Caco-2 (cell line): ENCODE results near the gene KCTD5. TPM values are rescaled to one million over a fixed set of nuclear protein-coding genes. Genes with fewer than 3 reads are reported as not detected.

Source experiments
- BruUV-seq: library from RNA; stranded (reverse); fragments of 400-500 nt; replicated peaks from 2 replicates; lab custom pipeline; 2021; lab: Mats Ljungman, UMichigan
- CTCF ChIA-PET: fragments of 300-600 bp; sonication (Branson Sonifier 250); formaldehyde crosslinking; loops from one replicate; lab custom pipeline; 2022; ENCODE audit warnings: antibody characterized with exemption; lab: Charles Lee
- POLR2A ChIA-PET: fragments of 300-600 bp; sonication (Branson Sonifier 250); formaldehyde crosslinking; loops from one replicate; lab custom pipeline; 2022; ENCODE audit warnings: antibody characterized with exemption; lab: Charles Lee
- DNase-seq, 2 experiments: peaks; one replicate each; pipeline versions ENCODE4 v3.0.0 to v3.0.0-alpha.2; 2020 to 2022
- H3K27me3 ChIP-seq: replicated peaks from 2 replicates; pipeline ENCODE4 v1.6.0; 2011; ENCODE audit warnings: low read length; ENCODE audit not compliant: control insufficient read depth, insufficient read depth
- H3K36me3 ChIP-seq: 2 replicates; pipeline ENCODE4 v1.5.1; 2011; ENCODE audit warnings: low read length; ENCODE audit not compliant: control insufficient read depth, insufficient read depth
- H3K4me1 ChIP-seq: fragments of 250-450 bp; sonication (Bioruptor Pico); 2 replicates; pipeline ENCODE4 v1.5.1; 2020; ENCODE audit warnings: mild to moderate bottlenecking
- H3K4me3 ChIP-seq: 2 replicates; pipeline ENCODE4 v1.5.1; 2011; ENCODE audit warnings: low read depth, mild to moderate bottlenecking, control low read depth, low read length
- H3K9me3 ChIP-seq: fragments of 250-450 bp; sonication (Bioruptor Pico); 2 replicates; pipeline ENCODE4 v1.5.1; 2020; ENCODE audit warnings: mild to moderate bottlenecking, moderate library complexity
- H3K27ac Mint-ChIP-seq: one replicate; pipeline ENCODE4 v1.8.0; 2022; ENCODE audit warnings: mixed read lengths; ENCODE audit not compliant: unreplicated experiment
- H3K27me3 Mint-ChIP-seq: one replicate; pipeline ENCODE4 v1.8.0; 2022; ENCODE audit warnings: mixed read lengths; ENCODE audit not compliant: insufficient read depth, unreplicated experiment
- H3K36me3 Mint-ChIP-seq: one replicate; pipeline ENCODE4 v1.8.0; 2022; ENCODE audit warnings: mild to moderate bottlenecking, mixed read lengths; ENCODE audit not compliant: insufficient read depth, unreplicated experiment
- H3K4me1 Mint-ChIP-seq: one replicate; pipeline ENCODE4 v1.8.0; 2022; ENCODE audit warnings: low read depth, mixed read lengths; ENCODE audit not compliant: unreplicated experiment
- H3K4me3 Mint-ChIP-seq: one replicate; pipeline ENCODE4 v1.8.0; 2022; ENCODE audit warnings: mild to moderate bottlenecking, moderate library complexity, mixed read lengths; ENCODE audit not compliant: unreplicated experiment
- H3K9me3 Mint-ChIP-seq: one replicate; pipeline ENCODE4 v1.8.0; 2022; ENCODE audit warnings: mixed read lengths; ENCODE audit not compliant: unreplicated experiment
- intact Hi-C: fragments of 100-400 bp; cut with micrococcal nuclease; formaldehyde crosslinking; loops from one replicate; pipeline ENCODE4 v1.10.0; 2022; ENCODE audit not compliant: unreplicated experiment
- total RNA-seq: library from RNA; stranded (reverse); gene quantifications from 2 replicates; pipeline ENCODE4 v1.2.3, GENCODE V29; 2022
- TF ChIP-seq, protein P1 (sequence below), 2 experiments: fragments of 200-600 bp in 1 of 2; IDR thresholded peaks; 1 replicate in 1 of 2; 2 replicates in 1 of 2; pipeline versions ENCODE4 v1.5.1 to v1.8.0; 2011 to 2022; ENCODE audit warnings: antibody characterized with exemption in 1 of 2, control low read depth in 1 of 2, inconsistent platforms in 1 of 2, low read depth in 1 of 2, low read length in 1 of 2, mild to moderate bottlenecking in 1 of 2, moderate library complexity in 1 of 2; ENCODE audit not compliant: insufficient read depth in 1 of 2, severe bottlenecking in 1 of 2, unreplicated experiment in 1 of 2

KCTD5 gene
- total RNA-seq, 1 experiment from 2014 or later: 30.4 TPM

GRCh38 chr16:2704983-2705275, 22.6 kb downstream of the KCTD5 start:
- H3K36me3 ChIP-seq: peaks cover 2% of the 10 kb centered on the region; the same call in 1 of the 2 replicates
- Mint-ChIP-seq H3K9me3 (no peaks in the 10 kb centered on the region), H3K27ac (no peak overlapping the region), H3K4me3 (no peak overlapping the region), H3K27me3 (no peaks in the 10 kb centered on the region), H3K4me1 (no peaks in the 10 kb centered on the region), H3K36me3 (peaks cover 13% of the 10 kb centered on the region)
- no peak for DNase-seq
- ChIA-PET POLR2A (no interaction called here), CTCF (no interaction called here)
- no peak overlapping the region for H3K4me3 ChIP-seq
- H3K9me3 ChIP-seq: no peaks in the 10 kb centered on the region
- no peaks in the 10 kb centered on the region for H3K27me3 ChIP-seq
- H3K4me1 ChIP-seq: no peaks in the 10 kb centered on the region
- TF ChIP-seq, protein P1, sequence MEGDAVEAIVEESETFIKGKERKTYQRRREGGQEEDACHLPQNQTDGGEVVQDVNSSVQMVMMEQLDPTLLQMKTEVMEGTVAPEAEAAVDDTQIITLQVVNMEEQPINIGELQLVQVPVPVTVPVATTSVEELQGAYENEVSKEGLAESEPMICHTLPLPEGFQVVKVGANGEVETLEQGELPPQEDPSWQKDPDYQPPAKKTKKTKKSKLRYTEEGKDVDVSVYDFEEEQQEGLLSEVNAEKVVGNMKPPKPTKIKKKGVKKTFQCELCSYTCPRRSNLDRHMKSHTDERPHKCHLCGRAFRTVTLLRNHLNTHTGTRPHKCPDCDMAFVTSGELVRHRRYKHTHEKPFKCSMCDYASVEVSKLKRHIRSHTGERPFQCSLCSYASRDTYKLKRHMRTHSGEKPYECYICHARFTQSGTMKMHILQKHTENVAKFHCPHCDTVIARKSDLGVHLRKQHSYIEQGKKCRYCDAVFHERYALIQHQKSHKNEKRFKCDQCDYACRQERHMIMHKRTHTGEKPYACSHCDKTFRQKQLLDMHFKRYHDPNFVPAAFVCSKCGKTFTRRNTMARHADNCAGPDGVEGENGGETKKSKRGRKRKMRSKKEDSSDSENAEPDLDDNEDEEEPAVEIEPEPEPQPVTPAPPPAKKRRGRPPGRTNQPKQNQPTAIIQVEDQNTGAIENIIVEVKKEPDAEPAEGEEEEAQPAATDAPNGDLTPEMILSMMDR (IDR thresholded peaks at IDR 0.05; ENCODE audit: insufficient read depth in 1 of 2, low read depth in 1 of 2, low read length in 1 of 2, severe bottlenecking in 1 of 2, unreplicated experiment in 1 of 2): no peak
- no TSS peak for BruUV-seq
- intact Hi-C loops: no loop called here

- no peaks in the 10 kb centered on the region for H3K27me3 ChIP-seq
- ChIA-PET CTCF (no interaction called here), POLR2A (interaction anchor here (0.6 kb wide), 1 partner anchor 86 kb away, joined by 5 read pairs; no protein-coding TSS in a partner anchor)
- Mint-ChIP-seq H3K36me3 (peaks cover 13% of the 10 kb centered on the region), H3K4me1 (no peaks in the 10 kb centered on the region), H3K4me3 (no peak overlapping the region), H3K27ac (no peak overlapping the region), H3K27me3 (no peaks in the 10 kb centered on the region), H3K9me3 (no peaks in the 10 kb centered on the region)
- intact Hi-C loops: no loop called here
- TF ChIP-seq, protein P1 (IDR thresholded peaks at IDR 0.05; ENCODE audit: insufficient read depth in 1 of 2, low read depth in 1 of 2, low read length in 1 of 2, severe bottlenecking in 1 of 2, unreplicated experiment in 1 of 2): no peak
- BruUV-seq: no TSS peak
- H3K4me3 ChIP-seq: no peak overlapping the region
- H3K4me1 ChIP-seq: no peaks in the 10 kb centered on the region
- no peak for DNase-seq
- no peaks in the 10 kb centered on the region for H3K9me3 ChIP-seq
- H3K36me3 ChIP-seq: no peaks in the 10 kb centered on the region; the same call in 1 of the 2 replicates
These were observed 23.0 kb downstream of the KCTD5 start for GRCh38 chr16:2705351-2705750.

DNA sequence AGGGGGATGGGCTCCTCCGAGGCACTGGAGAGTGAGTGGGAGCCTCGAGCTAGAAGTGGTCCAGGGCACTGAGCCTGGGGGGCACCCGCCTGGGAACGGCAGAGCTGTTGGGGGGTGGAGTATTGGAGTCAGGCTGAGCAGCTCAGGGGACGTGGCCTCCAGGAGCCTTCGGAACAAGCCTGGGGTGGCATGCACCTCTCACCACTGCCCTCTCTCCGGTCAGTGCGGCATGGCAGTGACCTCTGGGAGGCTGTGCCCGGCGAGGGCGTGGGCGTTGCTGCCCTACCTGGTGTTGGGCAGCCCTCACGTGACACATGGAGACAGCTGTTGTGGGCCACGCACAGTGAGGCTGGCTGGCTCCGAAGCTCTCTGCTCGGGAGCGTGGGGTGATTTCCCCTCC, 23.8 kb downstream of the KCTD5 start:
- H3K4me1 Mint-ChIP-seq: no peaks in the 10 kb centered on the region
- Histone ChIP-seq H3K9me3 (no peaks in the 10 kb centered on the region), H3K4me3 (no peak overlapping the region), H3K27me3 (no peaks in the 10 kb centered on the region), H3K36me3 (no peaks in the 10 kb centered on the region; the same call in 1 of the 2 replicates), H3K4me1 (no peaks in the 10 kb centered on the region)
- H3K36me3 Mint-ChIP-seq: peaks cover 13% of the 10 kb centered on the region
- H3K27me3 Mint-ChIP-seq: no peaks in the 10 kb centered on the region
- no peak overlapping the region for H3K27ac Mint-ChIP-seq
- BruUV-seq: no TSS peak
- TF ChIP-seq, protein P1 (IDR thresholded peaks at IDR 0.05; ENCODE audit: insufficient read depth in 1 of 2, low read depth in 1 of 2, low read length in 1 of 2, severe bottlenecking in 1 of 2, unreplicated experiment in 1 of 2): no peak
- CTCF ChIA-PET: no interaction called here
- POLR2A ChIA-PET: interaction anchor here (0.6 kb wide), 1 partner anchor 86 kb away, joined by 5 read pairs; no protein-coding TSS in a partner anchor
- no peak overlapping the region for H3K4me3 Mint-ChIP-seq
- no peak for DNase-seq
- no peaks in the 10 kb centered on the region for H3K9me3 Mint-ChIP-seq
- intact Hi-C loops: no loop called here
